Measurements from ENCODE around the gene ZNF799.

DNA sequence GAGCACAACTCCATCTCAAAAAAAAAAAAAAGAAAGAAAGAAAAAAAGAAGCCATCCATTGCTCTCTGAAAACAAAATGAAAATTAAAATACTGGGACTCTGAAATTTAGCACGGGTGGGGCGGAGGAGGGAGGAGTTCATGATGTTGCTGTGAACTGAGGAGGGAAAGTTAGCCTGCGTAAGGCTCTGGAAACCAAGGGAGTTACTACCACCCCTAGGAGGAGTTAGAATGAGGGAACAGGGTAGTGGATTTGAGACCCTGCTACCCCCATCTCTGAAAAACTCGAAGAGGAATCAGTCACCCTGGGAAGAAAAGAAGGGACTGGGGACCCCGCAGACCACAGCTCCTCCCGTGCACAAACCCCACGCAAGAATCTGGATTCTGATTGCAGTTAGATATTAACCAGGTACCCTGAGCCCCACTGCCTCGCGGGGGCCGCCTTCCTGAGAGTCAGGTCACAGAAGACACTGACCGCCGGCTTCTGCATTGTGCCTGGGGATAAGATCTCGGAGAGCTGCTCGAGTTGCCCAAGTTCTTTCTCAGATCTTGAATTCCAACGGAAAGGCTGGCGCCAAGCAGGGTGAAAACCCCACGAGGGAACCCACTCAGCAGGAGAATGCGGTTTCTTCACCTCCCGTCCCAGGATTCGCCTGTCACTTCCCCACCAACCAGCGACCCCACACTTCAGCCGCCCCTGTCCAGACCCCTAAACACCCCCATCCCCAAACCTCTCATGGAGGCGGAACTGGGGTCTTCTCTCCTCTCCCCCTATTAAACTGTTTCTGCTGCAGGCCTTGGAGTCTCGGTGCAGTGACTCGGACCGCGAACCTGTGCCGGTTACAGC lies 36.5 kb downstream of the ZNF799 start:
- TF ChIP-seq, protein P1, sequence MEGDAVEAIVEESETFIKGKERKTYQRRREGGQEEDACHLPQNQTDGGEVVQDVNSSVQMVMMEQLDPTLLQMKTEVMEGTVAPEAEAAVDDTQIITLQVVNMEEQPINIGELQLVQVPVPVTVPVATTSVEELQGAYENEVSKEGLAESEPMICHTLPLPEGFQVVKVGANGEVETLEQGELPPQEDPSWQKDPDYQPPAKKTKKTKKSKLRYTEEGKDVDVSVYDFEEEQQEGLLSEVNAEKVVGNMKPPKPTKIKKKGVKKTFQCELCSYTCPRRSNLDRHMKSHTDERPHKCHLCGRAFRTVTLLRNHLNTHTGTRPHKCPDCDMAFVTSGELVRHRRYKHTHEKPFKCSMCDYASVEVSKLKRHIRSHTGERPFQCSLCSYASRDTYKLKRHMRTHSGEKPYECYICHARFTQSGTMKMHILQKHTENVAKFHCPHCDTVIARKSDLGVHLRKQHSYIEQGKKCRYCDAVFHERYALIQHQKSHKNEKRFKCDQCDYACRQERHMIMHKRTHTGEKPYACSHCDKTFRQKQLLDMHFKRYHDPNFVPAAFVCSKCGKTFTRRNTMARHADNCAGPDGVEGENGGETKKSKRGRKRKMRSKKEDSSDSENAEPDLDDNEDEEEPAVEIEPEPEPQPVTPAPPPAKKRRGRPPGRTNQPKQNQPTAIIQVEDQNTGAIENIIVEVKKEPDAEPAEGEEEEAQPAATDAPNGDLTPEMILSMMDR (conservative IDR thresholded peaks at IDR 0.05): no peak
- TF ChIP-seq EZH2 (IDR thresholded peaks at IDR 0.05; ENCODE audit: low read depth): no peak

Data from PC-9 (cell line).